A549 (cell line): ENCODE data around the gene CARNS1.

ENCODE experiments used
- BHLHE40 ChIP-seq: IDR thresholded peaks from 2 replicates; pipeline ENCODE4 v1.6.1; 2012; ENCODE audit warnings: low read depth, low read length, inconsistent platforms
- CEBPB ChIP-seq, 2 experiments: fragments of >200 bp in 1 of 2; sonication (Bioruptor Twin) in 1 of 2; formaldehyde crosslinking in 1 of 2; IDR thresholded peaks; 2 replicates each; pipeline ENCODE4 v1.6.1; 2012 to 2016
- EP300 ChIP-seq, 2 experiments: fragments of >200 bp; sonication (Bioruptor Twin); formaldehyde crosslinking; IDR thresholded peaks; 2 replicates in 1 of 2; 3 replicates in 1 of 2; pipeline ENCODE4 v1.6.1; 2016 to 2017
- HDAC2 ChIP-seq: fragments of 200-600 bp; sonication (generic); IDR thresholded peaks from 2 replicates; pipeline ENCODE4 v1.6.1; 2016
- JUN ChIP-seq, 2 experiments: fragments of >200 bp; sonication (Bioruptor Twin); formaldehyde crosslinking; IDR thresholded peaks; 2 replicates in 1 of 2; 3 replicates in 1 of 2; pipeline ENCODE4 v1.6.1; 2016 to 2017
- JUNB ChIP-seq: fragments of >200 bp; sonication (Bioruptor Twin); formaldehyde crosslinking; IDR thresholded peaks from 2 replicates; pipeline ENCODE4 v1.6.1; 2016
- KDM1A ChIP-seq: fragments of 200-600 bp; sonication (generic); IDR thresholded peaks from 2 replicates; pipeline ENCODE4 v1.6.1; 2016; ENCODE audit warnings: low read depth, mild to moderate bottlenecking
- MYC ChIP-seq: IDR thresholded peaks from 2 replicates; pipeline ENCODE4 v1.6.1; 2012; ENCODE audit warnings: mild to moderate bottlenecking, inconsistent platforms, low read length, improper control_type of control experiment, borderline replicate concordance
- POLR2A ChIP-seq: IDR thresholded peaks from 2 replicates; pipeline ENCODE4 v1.6.1; 2012; ENCODE audit warnings: mild to moderate bottlenecking, low read length
- RCOR1 ChIP-seq: fragments of 150-350 bp; IDR thresholded peaks from 2 replicates; pipeline ENCODE4 v1.6.1; 2014; ENCODE audit warnings: antibody characterized with exemption, low read length, low read depth
- TF ChIP-seq, protein P1 (sequence below): fragments of >200 bp; sonication (Bioruptor Twin); formaldehyde crosslinking; IDR thresholded peaks from 3 replicates; pipeline ENCODE4 v1.5.1; 2016
- TF ChIP-seq, protein P2 (sequence below): fragments of 250-450 bp; sonication (Bioruptor Pico); IDR thresholded peaks from 2 replicates; pipeline ENCODE4 v1.5.0; 2021; ENCODE audit warnings: mild to moderate bottlenecking, moderate library complexity, borderline replicate concordance

DNA sequence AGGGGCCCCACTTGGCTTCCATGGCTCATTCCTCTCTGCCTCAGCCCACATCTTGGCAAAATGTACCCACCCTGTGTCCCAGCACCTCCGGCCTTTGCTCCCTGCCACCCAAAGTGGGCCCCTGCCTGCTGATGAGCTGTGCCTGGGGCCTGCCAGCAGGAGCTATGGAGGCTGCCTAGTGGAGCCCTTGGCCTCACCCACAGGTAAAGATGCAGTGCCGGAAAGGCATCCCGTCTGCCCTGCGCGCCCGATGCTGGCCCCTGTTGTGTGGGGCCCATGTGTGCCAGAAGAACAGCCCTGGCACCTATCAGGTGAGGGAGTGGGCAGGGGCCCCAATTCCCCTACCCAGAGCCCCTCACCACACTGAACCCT, 10.3 kb upstream of the CARNS1 start:
- TF ChIP-seq, protein P1, sequence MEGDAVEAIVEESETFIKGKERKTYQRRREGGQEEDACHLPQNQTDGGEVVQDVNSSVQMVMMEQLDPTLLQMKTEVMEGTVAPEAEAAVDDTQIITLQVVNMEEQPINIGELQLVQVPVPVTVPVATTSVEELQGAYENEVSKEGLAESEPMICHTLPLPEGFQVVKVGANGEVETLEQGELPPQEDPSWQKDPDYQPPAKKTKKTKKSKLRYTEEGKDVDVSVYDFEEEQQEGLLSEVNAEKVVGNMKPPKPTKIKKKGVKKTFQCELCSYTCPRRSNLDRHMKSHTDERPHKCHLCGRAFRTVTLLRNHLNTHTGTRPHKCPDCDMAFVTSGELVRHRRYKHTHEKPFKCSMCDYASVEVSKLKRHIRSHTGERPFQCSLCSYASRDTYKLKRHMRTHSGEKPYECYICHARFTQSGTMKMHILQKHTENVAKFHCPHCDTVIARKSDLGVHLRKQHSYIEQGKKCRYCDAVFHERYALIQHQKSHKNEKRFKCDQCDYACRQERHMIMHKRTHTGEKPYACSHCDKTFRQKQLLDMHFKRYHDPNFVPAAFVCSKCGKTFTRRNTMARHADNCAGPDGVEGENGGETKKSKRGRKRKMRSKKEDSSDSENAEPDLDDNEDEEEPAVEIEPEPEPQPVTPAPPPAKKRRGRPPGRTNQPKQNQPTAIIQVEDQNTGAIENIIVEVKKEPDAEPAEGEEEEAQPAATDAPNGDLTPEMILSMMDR = no peak
- no peak for TF ChIP-seq EP300 (IDR thresholded peaks at IDR 0.05)
- TF ChIP-seq HDAC2 = no peak
- TF ChIP-seq BHLHE40 = no peak
- no peak for TF ChIP-seq RCOR1
- TF ChIP-seq POLR2A = no peak
- TF ChIP-seq JUNB = no peak
- no peak for TF ChIP-seq MYC
- TF ChIP-seq CEBPB (IDR thresholded peaks at IDR 0.05) = no peak
- TF ChIP-seq JUN (IDR thresholded peaks at IDR 0.05) = no peak
- TF ChIP-seq, protein P2, sequence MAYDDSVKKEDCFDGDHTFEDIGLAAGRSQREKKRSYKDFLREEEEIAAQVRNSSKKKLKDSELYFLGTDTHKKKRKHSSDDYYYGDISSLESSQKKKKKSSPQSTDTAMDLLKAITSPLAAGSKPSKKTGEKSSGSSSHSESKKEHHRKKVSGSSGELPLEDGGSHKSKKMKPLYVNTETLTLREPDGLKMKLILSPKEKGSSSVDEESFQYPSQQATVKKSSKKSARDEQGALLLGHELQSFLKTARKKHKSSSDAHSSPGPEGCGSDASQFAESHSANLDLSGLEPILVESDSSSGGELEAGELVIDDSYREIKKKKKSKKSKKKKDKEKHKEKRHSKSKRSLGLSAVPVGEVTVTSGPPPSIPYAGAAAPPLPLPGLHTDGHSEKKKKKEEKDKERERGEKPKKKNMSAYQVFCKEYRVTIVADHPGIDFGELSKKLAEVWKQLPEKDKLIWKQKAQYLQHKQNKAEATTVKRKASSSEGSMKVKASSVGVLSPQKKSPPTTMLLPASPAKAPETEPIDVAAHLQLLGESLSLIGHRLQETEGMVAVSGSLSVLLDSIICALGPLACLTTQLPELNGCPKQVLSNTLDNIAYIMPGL (CRISPR knock-in tag) = no peak
- TF ChIP-seq KDM1A = no peak
